Common myeloid progenitor, CD34-positive (primary cell): ENCODE results near the gene PHACTR4.
"Not testable (repeated sequence)": the region's sequence is repeated elsewhere in the genome, so short reads cannot be mapped to it uniquely, and the experiment has no call there.

Experiments used
- CTCF ChIA-PET: fragments of 350-600 bp; sonication (Branson Sonifier 250); formaldehyde crosslinking; loops from one replicate; lab custom pipeline; 2021; ENCODE audit warnings: antibody characterized with exemption; lab: Charles Lee
- POLR2A ChIA-PET: fragments of 350-600 bp; sonication (Branson Sonifier 250); formaldehyde crosslinking; loops from one replicate; lab custom pipeline; 2021; ENCODE audit warnings: antibody characterized with exemption; lab: Charles Lee
- DNase-seq, 3 donors: peaks; one replicate each; pipeline versions ENCODE4 v3.0.0 to v3.0.0-alpha.2; 2013
- H3K27ac ChIP-seq, 2 experiments: 1 replicate in 1 of 2; 2 replicates in 1 of 2; pipeline ENCODE4 v1.7.0; 2013; ENCODE audit warnings: inconsistent platforms in 2 of 2, low read length in 2 of 2, mild to moderate bottlenecking in 2 of 2, low read depth in 1 of 2, moderate library complexity in 1 of 2; ENCODE audit not compliant: severe bottlenecking in 2 of 2, insufficient read depth in 1 of 2, poor library complexity in 1 of 2
- H3K27me3 ChIP-seq, 5 experiments: replicated peaks in 2 of 5; 1 replicate in 3 of 5; 2 replicates in 2 of 5; pipeline versions ENCODE4 v1.6.1 to v1.7.0; 2013; ENCODE audit warnings: low read length in 4 of 5, mild to moderate bottlenecking in 2 of 5, moderate library complexity in 2 of 5, inconsistent platforms in 1 of 5; ENCODE audit not compliant: insufficient read depth in 5 of 5, control insufficient read depth in 4 of 5
- H3K36me3 ChIP-seq, 4 experiments: 1 replicate in 2 of 4; 2 replicates in 2 of 4; pipeline versions ENCODE4 v1.6.1 to v1.7.0; 2013; ENCODE audit warnings: low read length in 3 of 4, control low read depth in 1 of 4, mild to moderate bottlenecking in 1 of 4; ENCODE audit not compliant: control insufficient read depth in 4 of 4, insufficient read depth in 4 of 4
- H3K4me1 ChIP-seq, 4 experiments: 1 replicate in 3 of 4; 2 replicates in 1 of 4; pipeline versions ENCODE4 v1.6.1 to v1.7.1; 2013; ENCODE audit warnings: low read length in 3 of 4, mild to moderate bottlenecking in 3 of 4, control low read depth in 1 of 4, inconsistent platforms in 1 of 4, moderate library complexity in 1 of 4; ENCODE audit not compliant: control insufficient read depth in 4 of 4, insufficient read depth in 4 of 4; ENCODE audit errors: control extremely low read depth in 1 of 4
- H3K4me3 ChIP-seq, 7 experiments: 1 replicate in 4 of 7; 2 replicates in 3 of 7; pipeline versions ENCODE4 v1.5.1 to v1.7.0; 2013; ENCODE audit warnings: mild to moderate bottlenecking in 7 of 7, low read length in 6 of 7, moderate library complexity in 6 of 7, inconsistent platforms in 2 of 7, low read depth in 2 of 7, control low read depth in 1 of 7; ENCODE audit not compliant: insufficient read depth in 4 of 7, control insufficient read depth in 1 of 7; ENCODE audit errors: extremely low read depth in 1 of 7
- H3K9me3 ChIP-seq, 5 experiments: 1 replicate in 4 of 5; 2 replicates in 1 of 5; pipeline versions ENCODE4 v1.6.1 to v1.7.1; 2013; ENCODE audit warnings: low read length in 4 of 5, mild to moderate bottlenecking in 2 of 5, inconsistent platforms in 1 of 5, low read depth in 1 of 5, moderate library complexity in 1 of 5; ENCODE audit not compliant: control insufficient read depth in 4 of 5, insufficient read depth in 2 of 5; ENCODE audit errors: control extremely low read depth in 1 of 5
- WGBS: methylation state at CpG from one replicate; pipeline ENCODE4 v1.1.5; 2013; ENCODE audit not compliant: insufficient coverage; 5-methylcytosine and 5-hydroxymethylcytosine counted together

PHACTR4 gene

GRCh38 chr1:28376195-28376594, 6.7 kb downstream of the PHACTR4 start:
- H3K4me1 ChIP-seq, H3K36me3 ChIP-seq, H3K27me3 ChIP-seq, POLR2A ChIA-PET, H3K4me3 ChIP-seq, H3K27ac ChIP-seq, H3K9me3 ChIP-seq, DNase-seq: not testable (repeated sequence)
- CTCF ChIA-PET: interaction anchor here (1.3 kb wide), 1 partner anchor 8 kb away, joined by 7 read pairs; no protein-coding TSS in a partner anchor
- WGBS: 100% methylated on average over 2 of the region's 2 CpGs

DNA sequence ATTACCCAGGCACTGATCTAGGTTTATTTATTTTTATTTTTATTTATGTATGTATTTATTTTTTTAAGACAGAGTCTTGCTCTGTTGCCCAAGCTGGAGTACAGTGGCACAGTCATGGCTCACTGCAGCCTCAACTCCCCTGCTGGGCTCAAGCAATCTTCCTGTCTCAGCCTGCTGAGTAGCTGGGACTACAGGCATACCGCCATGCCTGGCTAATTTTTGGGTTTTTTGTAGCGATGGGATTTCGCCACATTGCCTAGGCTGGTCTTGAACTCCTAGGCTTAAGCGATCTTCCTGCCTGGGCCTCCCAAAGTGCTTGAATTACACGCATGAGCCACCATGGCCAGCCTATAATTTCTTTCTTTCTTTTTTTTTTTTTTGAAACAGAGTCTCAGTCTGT, 9.4 kb downstream of the PHACTR4 start:
- Histone ChIP-seq H3K9me3 (no peaks in the 10 kb centered on the region), H3K36me3 (peaks cover 0 to 3% (median 0%) of the 10 kb centered on the region in 4 experiments), H3K4me3 (no peak overlapping the region), H3K4me1 (peaks cover 0 to 3% (median 1%) of the 10 kb centered on the region in 4 experiments), H3K27ac (no peak overlapping the region), H3K27me3 (no peaks in the 10 kb centered on the region)
- ChIA-PET POLR2A (interaction anchor here (1.6 kb wide), 1 partner anchor 9 kb away, joined by 6 read pairs; the partner anchor contains the start of gene PHACTR4), CTCF (interaction anchor here (2.1 kb wide), 1 partner anchor 19 kb away, joined by 10 read pairs; no protein-coding TSS in a partner anchor)
- 96% methylated on average over 5 of the region's 5 CpGs for WGBS
- DNase-seq: no peak

DNA sequence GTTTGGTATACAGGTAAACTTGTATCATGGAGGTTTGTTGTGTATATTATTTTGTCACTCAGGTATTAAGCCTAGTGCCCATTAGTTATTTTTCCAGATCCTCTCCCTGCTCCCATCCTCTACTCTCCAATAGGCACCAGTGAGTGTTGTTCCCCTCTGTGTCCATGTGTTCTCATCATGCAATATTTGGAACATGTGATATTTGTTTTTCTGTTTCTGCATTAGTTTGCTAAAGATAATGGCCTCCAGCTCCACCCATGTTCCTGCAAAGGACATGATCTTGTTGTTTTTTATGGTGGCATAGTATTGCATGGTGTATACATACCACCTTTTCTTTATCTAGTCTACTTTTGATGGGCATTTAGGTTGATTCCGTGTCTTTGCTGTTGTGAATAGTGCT, 10.9 kb downstream of the PHACTR4 start:
- Histone ChIP-seq H3K27ac (no peak overlapping the region), H3K4me1 (peaks cover 0 to 3% (median 1%) of the 10 kb centered on the region in 4 experiments), H3K27me3 (no peaks in the 10 kb centered on the region), H3K4me3 (no peak overlapping the region), H3K36me3 (peaks cover 0 to 3% (median 0%) of the 10 kb centered on the region in 4 experiments), H3K9me3 (no peaks in the 10 kb centered on the region)
- no peak for DNase-seq
- ChIA-PET POLR2A (no interaction called here), CTCF (no interaction called here)
- no CpG with 5 or more reads among the region's 1 CpG for WGBS

GRCh38 chr1:28383785-28384184, 14.2 kb downstream of the PHACTR4 start:
- CTCF ChIA-PET, POLR2A ChIA-PET: not testable (repeated sequence)

GRCh38 chr1:28392027-28392652, 22.6 kb downstream of the PHACTR4 start:
- Histone ChIP-seq H3K4me3 (no peak overlapping the region), H3K4me1 (peaks cover 0 to 10% (median 8%) of the 10 kb centered on the region in 4 experiments), H3K36me3 (peaks cover 0 to 3% (median under 1%) of the 10 kb centered on the region in 4 experiments), H3K27me3 (no peaks in the 10 kb centered on the region), H3K9me3 (no peaks in the 10 kb centered on the region), H3K27ac (no peak overlapping the region)
- POLR2A ChIA-PET: no interaction called here
- DNase-seq: peak in 2 of 3 donors; percentile 32 to 33
- CTCF ChIA-PET: no interaction called here
- WGBS: 85% methylated on average over 4 of the region's 6 CpGs

More at GRCh38 chr1:28383785-28384184, 14.2 kb downstream of the PHACTR4 start:
- not testable (repeated sequence) for H3K36me3 ChIP-seq, H3K27me3 ChIP-seq, DNase-seq, H3K27ac ChIP-seq, H3K9me3 ChIP-seq, H3K4me1 ChIP-seq, H3K4me3 ChIP-seq
- WGBS: 100% methylated on average over 2 of the region's 4 CpGs

DNA sequence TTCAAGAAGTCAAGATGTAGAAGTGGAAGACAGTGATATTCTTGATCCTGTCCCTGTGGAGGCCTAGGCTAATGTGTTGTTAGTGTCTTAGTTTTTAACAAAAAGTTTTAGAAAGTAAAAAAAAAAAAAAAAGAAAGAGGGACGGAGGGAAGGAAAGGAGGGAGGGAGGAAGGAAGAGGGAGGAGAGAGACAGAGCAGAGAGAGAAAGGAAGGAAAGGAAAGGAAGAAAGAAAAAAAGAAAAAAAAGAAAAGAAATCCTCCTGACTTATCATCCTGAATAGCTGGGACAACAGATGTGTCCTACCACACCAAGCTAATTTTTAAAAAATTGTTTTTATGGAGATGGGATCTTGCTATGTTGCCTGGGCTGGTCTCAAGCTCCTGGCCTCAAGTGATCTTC, 24.6 kb downstream of the PHACTR4 start:
- no CpG with 5 or more reads among the region's 1 CpG for WGBS
- ChIA-PET CTCF (interaction anchor here (0.8 kb wide), 1 partner anchor 43 kb away, joined by 3 read pairs; no protein-coding TSS in a partner anchor), POLR2A (interaction anchor here (0.6 kb wide), 1 partner anchor 16 kb away, joined by 3 read pairs; no protein-coding TSS in a partner anchor)
- no peaks in the 10 kb centered on the region for H3K9me3 ChIP-seq
- DNase-seq: no peak
- peaks cover 0 to 10% (median 8%) of the 10 kb centered on the region in 4 experiments for H3K4me1 ChIP-seq
- no peak overlapping the region for H3K4me3 ChIP-seq
- no peak overlapping the region for H3K27ac ChIP-seq
- no peaks in the 10 kb centered on the region for H3K27me3 ChIP-seq
- peaks cover 0 to 4% (median 3%) of the 10 kb centered on the region in 4 experiments for H3K36me3 ChIP-seq

DNA sequence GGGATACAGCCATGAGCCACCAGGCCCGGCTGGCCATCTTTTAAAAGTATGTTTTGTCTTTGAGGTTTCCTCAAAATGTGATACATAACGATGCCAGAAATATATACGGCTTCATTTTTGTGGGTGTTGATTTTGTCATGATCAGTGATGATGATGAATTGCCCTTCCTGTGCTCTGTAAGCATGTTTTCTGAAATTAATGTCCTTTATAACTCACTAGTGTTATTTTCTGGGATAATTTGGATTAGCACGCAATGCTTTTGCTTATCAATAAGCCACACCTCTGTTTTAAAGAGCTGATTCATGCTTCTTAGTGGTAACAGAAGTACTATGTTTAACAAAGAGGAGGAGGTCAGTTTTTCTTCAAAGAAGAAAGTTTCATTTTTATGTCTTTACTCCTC, 25.6 kb downstream of the PHACTR4 start:
- H3K4me3 ChIP-seq: peak overlapping the region in 3 of 7 experiments; percentile 28 to 60 (median 40)
- H3K27me3 ChIP-seq: no peaks in the 10 kb centered on the region
- DNase-seq: peak; percentile 62 to 78 (median 74)
- POLR2A ChIA-PET: interaction anchor here (0.7 kb wide), 1 partner anchor 115 kb away, joined by 3 read pairs; no protein-coding TSS in a partner anchor
- 0% methylated on average over 3 of the region's 4 CpGs for WGBS
- H3K36me3 ChIP-seq: peaks cover 0 to 4% (median 3%) of the 10 kb centered on the region in 4 experiments
- H3K9me3 ChIP-seq: no peaks in the 10 kb centered on the region
- peak overlapping the region; percentile 50 to 71 for H3K27ac ChIP-seq
- peaks cover 0 to 10% (median 8%) of the 10 kb centered on the region in 4 experiments for H3K4me1 ChIP-seq
- CTCF ChIA-PET: interaction anchor here (1.2 to 1.9 kb wide), 3 partner anchors 11 to 146 kb away, joined by 3 to 6 read pairs (median 5); no protein-coding TSS in a partner anchor
